22Rv1 (cell line): ENCODE results near the gene UHRF1.

Source experiments
- ZFX ChIP-seq: fragments of 450-650 bp; IDR thresholded peaks from 2 replicates; pipeline ENCODE4 v1.6.1; 2017; ENCODE audit warnings: antibody characterized with exemption, borderline replicate concordance
- TF ChIP-seq, protein P1 (sequence below): fragments of 450-650 bp; IDR thresholded peaks from 2 replicates; pipeline ENCODE4 v1.5.1; 2017; ENCODE audit warnings: mild to moderate bottlenecking

DNA sequence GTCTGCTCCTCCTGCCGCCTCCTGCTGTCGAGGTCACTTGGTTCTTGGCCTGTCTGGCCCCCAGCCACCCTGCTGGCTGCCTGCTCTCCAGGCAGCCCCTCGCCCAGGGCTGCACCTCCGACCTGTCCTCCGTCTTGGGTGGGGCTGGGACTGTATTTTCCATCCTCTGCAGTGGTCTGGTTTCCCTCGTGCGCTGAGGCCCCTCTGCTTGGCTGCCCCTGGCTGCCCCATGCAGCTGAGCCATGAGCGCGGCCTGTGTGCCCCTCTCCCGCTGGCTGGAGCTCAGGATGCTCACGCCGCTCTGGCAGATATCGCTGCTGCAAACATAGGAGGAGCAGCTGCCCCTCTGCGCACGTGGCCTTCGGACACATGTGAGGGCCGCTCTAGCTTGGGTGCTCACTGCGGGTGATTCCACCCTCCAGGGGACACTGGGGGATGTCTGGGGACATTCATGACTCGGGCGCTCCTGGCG, 14.0 kb downstream of the UHRF1 start:
- TF ChIP-seq, protein P1, sequence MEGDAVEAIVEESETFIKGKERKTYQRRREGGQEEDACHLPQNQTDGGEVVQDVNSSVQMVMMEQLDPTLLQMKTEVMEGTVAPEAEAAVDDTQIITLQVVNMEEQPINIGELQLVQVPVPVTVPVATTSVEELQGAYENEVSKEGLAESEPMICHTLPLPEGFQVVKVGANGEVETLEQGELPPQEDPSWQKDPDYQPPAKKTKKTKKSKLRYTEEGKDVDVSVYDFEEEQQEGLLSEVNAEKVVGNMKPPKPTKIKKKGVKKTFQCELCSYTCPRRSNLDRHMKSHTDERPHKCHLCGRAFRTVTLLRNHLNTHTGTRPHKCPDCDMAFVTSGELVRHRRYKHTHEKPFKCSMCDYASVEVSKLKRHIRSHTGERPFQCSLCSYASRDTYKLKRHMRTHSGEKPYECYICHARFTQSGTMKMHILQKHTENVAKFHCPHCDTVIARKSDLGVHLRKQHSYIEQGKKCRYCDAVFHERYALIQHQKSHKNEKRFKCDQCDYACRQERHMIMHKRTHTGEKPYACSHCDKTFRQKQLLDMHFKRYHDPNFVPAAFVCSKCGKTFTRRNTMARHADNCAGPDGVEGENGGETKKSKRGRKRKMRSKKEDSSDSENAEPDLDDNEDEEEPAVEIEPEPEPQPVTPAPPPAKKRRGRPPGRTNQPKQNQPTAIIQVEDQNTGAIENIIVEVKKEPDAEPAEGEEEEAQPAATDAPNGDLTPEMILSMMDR = no peak
- no peak for TF ChIP-seq ZFX
